Breast epithelium (tissue), 3 donors: Measurements from ENCODE around the gene MIGA1.

Source experiments
- POLR2AphosphoS5 ChIP-seq, 3 donors: sonication (generic); formaldehyde crosslinking; IDR thresholded peaks; one replicate each; pipeline ENCODE4 v1.6.1; 2017; ENCODE audit warnings: antibody characterized with exemption in 3 of 3
- TF ChIP-seq, protein P1 (sequence below), 3 donors: fragments of 450-650 bp; IDR thresholded peaks; one replicate each; pipeline ENCODE4 v1.5.1; 2016 to 2017; ENCODE audit warnings: antibody characterized with exemption in 3 of 3, mild to moderate bottlenecking in 3 of 3, moderate library complexity in 3 of 3

DNA sequence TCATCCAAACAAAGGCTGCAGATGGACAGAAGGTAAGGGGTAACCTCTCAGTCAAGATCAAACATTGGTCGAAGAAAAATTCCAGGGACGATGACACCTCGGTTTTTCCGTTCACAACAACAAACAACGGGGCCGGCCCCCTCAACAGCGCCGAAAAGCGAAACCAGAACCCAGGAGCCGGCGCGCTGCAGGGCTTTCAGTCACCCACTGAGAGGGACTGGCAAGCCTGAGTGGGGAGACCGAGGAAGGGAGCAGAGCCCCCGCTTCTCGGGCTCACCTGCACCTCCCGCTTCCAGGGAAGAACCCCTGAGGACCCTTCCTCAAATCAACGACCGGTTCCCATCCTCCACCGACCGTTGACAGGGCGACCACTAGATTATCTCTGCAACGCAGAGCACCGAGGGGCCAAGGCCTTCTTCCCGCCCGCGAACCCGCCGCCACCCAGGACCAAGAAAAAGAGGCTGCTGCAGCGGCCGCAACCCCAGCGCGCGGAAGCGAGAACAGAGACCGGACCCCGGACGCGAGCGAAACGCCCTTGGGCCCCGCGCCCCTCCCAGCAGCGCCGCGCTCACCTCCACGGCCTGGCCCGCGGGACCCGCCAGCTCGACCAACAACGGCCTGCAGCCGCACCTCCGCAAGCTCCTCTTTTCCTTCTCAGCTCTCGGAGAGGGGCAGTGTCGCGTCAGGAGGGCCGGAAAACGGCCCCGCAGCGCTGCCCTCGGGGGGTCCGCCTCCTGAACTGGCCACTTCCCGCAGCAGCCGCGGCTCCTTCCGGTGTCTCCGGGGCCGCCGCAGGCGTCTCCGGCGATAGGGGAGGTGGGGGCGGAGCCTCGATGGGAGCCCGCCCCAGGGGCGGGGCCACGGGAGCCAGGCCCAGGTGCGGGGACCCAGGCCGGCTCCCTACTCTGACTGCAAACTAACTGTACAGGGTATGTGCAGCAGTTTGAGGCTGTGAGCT is 20.1 kb upstream of the MIGA1 start, which contains the start of gene USP33:
- TF ChIP-seq, protein P1, sequence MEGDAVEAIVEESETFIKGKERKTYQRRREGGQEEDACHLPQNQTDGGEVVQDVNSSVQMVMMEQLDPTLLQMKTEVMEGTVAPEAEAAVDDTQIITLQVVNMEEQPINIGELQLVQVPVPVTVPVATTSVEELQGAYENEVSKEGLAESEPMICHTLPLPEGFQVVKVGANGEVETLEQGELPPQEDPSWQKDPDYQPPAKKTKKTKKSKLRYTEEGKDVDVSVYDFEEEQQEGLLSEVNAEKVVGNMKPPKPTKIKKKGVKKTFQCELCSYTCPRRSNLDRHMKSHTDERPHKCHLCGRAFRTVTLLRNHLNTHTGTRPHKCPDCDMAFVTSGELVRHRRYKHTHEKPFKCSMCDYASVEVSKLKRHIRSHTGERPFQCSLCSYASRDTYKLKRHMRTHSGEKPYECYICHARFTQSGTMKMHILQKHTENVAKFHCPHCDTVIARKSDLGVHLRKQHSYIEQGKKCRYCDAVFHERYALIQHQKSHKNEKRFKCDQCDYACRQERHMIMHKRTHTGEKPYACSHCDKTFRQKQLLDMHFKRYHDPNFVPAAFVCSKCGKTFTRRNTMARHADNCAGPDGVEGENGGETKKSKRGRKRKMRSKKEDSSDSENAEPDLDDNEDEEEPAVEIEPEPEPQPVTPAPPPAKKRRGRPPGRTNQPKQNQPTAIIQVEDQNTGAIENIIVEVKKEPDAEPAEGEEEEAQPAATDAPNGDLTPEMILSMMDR (IDR thresholded peaks at IDR 0.05) = no peak
- peak; percentile 25 to 72 (median 70) for TF ChIP-seq POLR2AphosphoS5 (IDR thresholded peaks at IDR 0.05)
